Activated CD4-positive, alpha-beta memory T cell treated with anti-CD3 and anti-CD28 coated beads, Interleukin-2, amount 10 ng/mL, durations not matched to agents 7 days and 5 days (primary cell): ENCODE results near the gene PHF3. TPM values are rescaled to one million over a fixed set of nuclear protein-coding genes. Genes with fewer than 3 reads are reported as not detected.

Experiments used
- CTCF ChIA-PET: fragments of 350-600 bp; sonication (Branson Sonifier 250); formaldehyde crosslinking; loops from one replicate; lab custom pipeline; 2021; ENCODE audit warnings: antibody characterized with exemption, inconsistent platforms; lab: Charles Lee
- POLR2A ChIA-PET: fragments of 350-600 bp; sonication (Branson Sonifier 250); formaldehyde crosslinking; loops from one replicate; lab custom pipeline; 2021; ENCODE audit warnings: antibody characterized with exemption; lab: Charles Lee
- DNase-seq: peaks from one replicate; pipeline ENCODE4 v3.0.0-alpha.2; 2020
- H3K27ac Mint-ChIP-seq: one replicate; pipeline ENCODE4 v1.8.0; 2021; ENCODE audit warnings: mild to moderate bottlenecking, mixed read lengths
- H3K27me3 Mint-ChIP-seq: one replicate; pipeline ENCODE4 v1.8.0; 2021; ENCODE audit warnings: mixed read lengths
- H3K36me3 Mint-ChIP-seq: one replicate; pipeline ENCODE4 v1.8.0; 2021; ENCODE audit warnings: low read depth, mixed read lengths
- H3K4me1 Mint-ChIP-seq: one replicate; pipeline ENCODE4 v1.8.0; 2021; ENCODE audit warnings: mixed read lengths
- H3K4me3 Mint-ChIP-seq: one replicate; pipeline ENCODE4 v1.8.0; 2021; ENCODE audit warnings: mild to moderate bottlenecking, mixed read lengths
- H3K9me3 Mint-ChIP-seq: one replicate; pipeline ENCODE4 v1.8.0; 2021; ENCODE audit warnings: mixed read lengths
- total RNA-seq, 2 experiments: library from RNA; stranded (reverse); gene quantifications; one replicate each; pipeline ENCODE4 v1.2.3, GENCODE V29; 2021

Gene PHF3
- total RNA-seq, 2 experiments from 2014 or later = 53.9 to 57.8 TPM

DNA sequence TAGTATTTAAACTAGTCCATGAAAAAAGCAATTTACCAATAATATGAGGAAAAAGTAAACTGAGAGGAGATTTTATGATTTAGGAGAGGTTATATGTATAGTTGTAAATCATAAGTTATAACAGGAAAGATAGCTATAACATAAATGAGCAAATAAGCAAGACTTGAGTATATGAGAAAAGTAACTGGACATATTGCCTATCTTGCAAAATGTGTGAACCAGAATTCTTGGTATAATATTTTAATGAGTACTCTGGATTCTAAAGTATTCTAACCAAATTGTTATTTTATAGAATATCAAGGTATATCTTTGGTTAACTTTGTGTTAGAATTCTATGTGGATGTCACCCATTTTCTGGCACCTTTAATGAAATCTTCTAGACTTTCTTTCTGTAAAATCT lies 124.6 kb downstream of the PHF3 start:
- no peaks in the 10 kb centered on the region for H3K36me3 Mint-ChIP-seq
- no peak for DNase-seq
- H3K4me3 Mint-ChIP-seq = no peak overlapping the region
- H3K27ac Mint-ChIP-seq = no peak overlapping the region
- H3K9me3 Mint-ChIP-seq = no peaks in the 10 kb centered on the region
- H3K27me3 Mint-ChIP-seq = peaks cover 3% of the 10 kb centered on the region
- ChIA-PET POLR2A (interaction anchor here (0.9 kb wide), 1 partner anchor 187 kb away, joined by 3 read pairs; no protein-coding TSS in a partner anchor), CTCF (no interaction called here)
- H3K4me1 Mint-ChIP-seq = no peaks in the 10 kb centered on the region

DNA sequence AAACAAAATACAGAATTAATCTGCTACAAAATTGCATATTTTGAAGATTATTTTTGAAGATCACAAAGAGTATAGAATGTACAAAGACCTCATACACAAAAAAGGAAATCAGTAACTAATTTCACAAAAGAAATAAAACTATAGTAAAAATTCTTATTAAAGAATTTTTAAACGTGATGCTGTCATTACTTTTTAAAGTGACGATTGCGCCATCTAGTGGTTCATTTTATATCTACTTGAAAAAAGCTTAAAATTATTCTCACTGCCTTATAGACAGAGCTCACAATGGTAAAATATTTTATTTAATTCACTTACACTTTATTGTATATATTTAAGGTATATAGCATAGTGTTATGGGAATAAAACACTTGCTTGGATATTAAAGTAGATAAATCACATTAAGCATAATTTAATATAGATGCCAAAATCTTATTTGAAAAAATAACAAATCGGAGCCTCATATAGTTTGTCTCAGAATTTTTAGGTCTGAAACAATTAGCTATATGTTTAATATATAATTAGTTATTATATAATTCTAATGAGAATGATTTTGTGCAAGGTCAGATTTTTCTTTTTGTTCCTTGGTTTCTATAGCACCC lies 128.8 kb downstream of the PHF3 start:
- no peak for DNase-seq
- Mint-ChIP-seq H3K4me1 (no peaks in the 10 kb centered on the region), H3K36me3 (no peaks in the 10 kb centered on the region), H3K27me3 (peaks cover 14% of the 10 kb centered on the region), H3K4me3 (no peak overlapping the region), H3K27ac (no peak overlapping the region), H3K9me3 (no peaks in the 10 kb centered on the region)
- POLR2A ChIA-PET = interaction anchor here (0.7 to 1.0 kb wide), 3 partner anchors 166 to 412 kb away, joined by 3 to 5 read pairs (median 4); no protein-coding TSS in a partner anchor
- CTCF ChIA-PET = interaction anchor here (0.7 to 2.0 kb wide), 12 partner anchors 24 to 415 kb away, joined by 3 to 60 read pairs (median 4); partner anchors contain the start of gene PHF3

Other genes starting within 250 kb of the PHF3 start
- 10 to 100 TPM; 62.7 to 63.7 TPM for gene PTP4A1, start 63.3 kb upstream of the PHF3 start, total RNA-seq